ENCODE results near the gene SUZ12. TPM values are rescaled to one million over a fixed set of nuclear protein-coding genes. Genes with fewer than 3 reads are reported as not detected.
"Not testable (repeated sequence)": the region's sequence is repeated elsewhere in the genome, so short reads cannot be mapped to it uniquely, and the experiment has no call there.

The SUZ12 gene
- total RNA-seq, 2 donors from 2014 or later = 32.6 to 41.7 TPM

GRCh38 chr17:31916491-31917064, 20.2 kb upstream of the SUZ12 start:
- Histone ChIP-seq H3K27me3 (ENCODE audit: control insufficient read depth, insufficient read depth, low read length, poor library complexity, severe bottlenecking) (no peaks in the 10 kb centered on the region), H3K27ac (ENCODE audit: low read depth, low read length) (no peak overlapping the region), H3K9ac (ENCODE audit: extremely low read depth, low read length, poor library complexity, severe bottlenecking) (no peak overlapping the region), H3K4me1 (ENCODE audit: control insufficient read depth, insufficient read depth, low read length) (no peaks in the 10 kb centered on the region), H3K4me3 (ENCODE audit: low read length) (no peak overlapping the region), H3K9me3 (ENCODE audit: control insufficient read depth, low read length) (no peaks in the 10 kb centered on the region), H3K36me3 (ENCODE audit: control insufficient read depth, insufficient read depth, low read length) (no peaks in the 10 kb centered on the region)
- H3K27ac Mint-ChIP-seq = no peak overlapping the region
- no peaks in the 10 kb centered on the region for H3K36me3 Mint-ChIP-seq (ENCODE audit: low read depth)
- DNase-seq = no peak
- H3K4me1 Mint-ChIP-seq = no peaks in the 10 kb centered on the region
- no peak overlapping the region for H3K4me3 Mint-ChIP-seq
- TF ChIP-seq CTCF (conservative IDR thresholded peaks at IDR 0.05) = no peak
- H3K9me3 Mint-ChIP-seq = peaks cover 10% of the 10 kb centered on the region
- no peaks in the 10 kb centered on the region for H3K27me3 Mint-ChIP-seq (ENCODE audit: insufficient read depth)
- WGBS, 2 experiments (ENCODE audit: insufficient coverage in 1 of 2, insufficient read length in 1 of 2) = 93 to 98% methylated on average over 15 to 36 of the region's 36 CpGs

- H3K27ac ChIP-seq (ENCODE audit: low read depth, low read length) = no peak overlapping the region
- H3K9me3 Mint-ChIP-seq = peaks cover 10% of the 10 kb centered on the region
- H3K27me3 ChIP-seq (ENCODE audit: control insufficient read depth, insufficient read depth, low read length, poor library complexity, severe bottlenecking) = no peaks in the 10 kb centered on the region
- no peak overlapping the region for H3K4me3 ChIP-seq (ENCODE audit: low read length)
- DNase-seq = no peak
- no peaks in the 10 kb centered on the region for H3K36me3 ChIP-seq (ENCODE audit: control insufficient read depth, insufficient read depth, low read length)
- no peaks in the 10 kb centered on the region for H3K9me3 ChIP-seq (ENCODE audit: control insufficient read depth, low read length)
- no peak overlapping the region for H3K9ac ChIP-seq (ENCODE audit: extremely low read depth, low read length, poor library complexity, severe bottlenecking)
- H3K36me3 Mint-ChIP-seq (ENCODE audit: low read depth) = no peaks in the 10 kb centered on the region
- no peak overlapping the region for H3K4me3 Mint-ChIP-seq
- no peaks in the 10 kb centered on the region for H3K4me1 ChIP-seq (ENCODE audit: control insufficient read depth, insufficient read depth, low read length)
- no peaks in the 10 kb centered on the region for H3K27me3 Mint-ChIP-seq (ENCODE audit: insufficient read depth)
- no peaks in the 10 kb centered on the region for H3K4me1 Mint-ChIP-seq
- WGBS, 2 experiments (ENCODE audit: insufficient coverage in 1 of 2, insufficient read length in 1 of 2) = 97% methylated on average over 25 to 45 of the region's 45 CpGs
- TF ChIP-seq CTCF (conservative IDR thresholded peaks at IDR 0.05) = no peak
- H3K27ac Mint-ChIP-seq = no peak overlapping the region
These were observed 19.7 kb upstream of the SUZ12 start for GRCh38 chr17:31917065-31917529.

GRCh38 chr17:31917721-31918120, 19.1 kb upstream of the SUZ12 start:
- H3K27me3 ChIP-seq (ENCODE audit: control insufficient read depth, insufficient read depth, low read length, poor library complexity, severe bottlenecking); DNase-seq; H3K4me1 Mint-ChIP-seq; H3K36me3 Mint-ChIP-seq (ENCODE audit: low read depth); H3K9me3 ChIP-seq (ENCODE audit: control insufficient read depth, low read length); H3K27ac Mint-ChIP-seq; H3K4me3 Mint-ChIP-seq; H3K9ac ChIP-seq (ENCODE audit: extremely low read depth, low read length, poor library complexity, severe bottlenecking); H3K36me3 ChIP-seq (ENCODE audit: control insufficient read depth, insufficient read depth, low read length); H3K4me1 ChIP-seq (ENCODE audit: control insufficient read depth, insufficient read depth, low read length); H3K4me3 ChIP-seq (ENCODE audit: low read length); H3K27ac ChIP-seq (ENCODE audit: low read depth, low read length); H3K27me3 Mint-ChIP-seq (ENCODE audit: insufficient read depth): not testable (repeated sequence)
- H3K9me3 Mint-ChIP-seq = peaks cover 10% of the 10 kb centered on the region
- WGBS, 2 experiments (ENCODE audit: insufficient coverage in 1 of 2, insufficient read length in 1 of 2) = 91 to 97% methylated on average over 13 of the region's 13 CpGs

- no peak for DNase-seq
These were observed 18.1 kb upstream of the SUZ12 start for GRCh38 chr17:31918701-31919128.

More at GRCh38 chr17:31918701-31919128, 18.1 kb upstream of the SUZ12 start:
- Histone ChIP-seq H3K9ac (ENCODE audit: extremely low read depth, low read length, poor library complexity, severe bottlenecking) (no peak overlapping the region), H3K27me3 (ENCODE audit: control insufficient read depth, insufficient read depth, low read length, poor library complexity, severe bottlenecking) (no peaks in the 10 kb centered on the region), H3K9me3 (ENCODE audit: control insufficient read depth, low read length) (no peaks in the 10 kb centered on the region), H3K27ac (ENCODE audit: low read depth, low read length) (no peak overlapping the region), H3K4me1 (ENCODE audit: control insufficient read depth, insufficient read depth, low read length) (no peaks in the 10 kb centered on the region), H3K36me3 (ENCODE audit: control insufficient read depth, insufficient read depth, low read length) (no peaks in the 10 kb centered on the region), H3K4me3 (ENCODE audit: low read length) (no peak overlapping the region)
- 69 to 77% methylated on average over 3 to 4 of the region's 4 CpGs for WGBS, 2 experiments (ENCODE audit: insufficient coverage in 1 of 2, insufficient read length in 1 of 2)
- Mint-ChIP-seq H3K4me3 (no peak overlapping the region), H3K9me3 (peaks cover 10% of the 10 kb centered on the region), H3K27me3 (ENCODE audit: insufficient read depth) (no peaks in the 10 kb centered on the region), H3K36me3 (ENCODE audit: low read depth) (no peaks in the 10 kb centered on the region), H3K27ac (no peak overlapping the region), H3K4me1 (no peaks in the 10 kb centered on the region)
- no peak for TF ChIP-seq CTCF (conservative IDR thresholded peaks at IDR 0.05)
